SK-N-SH treated with all-trans-retinoic acid at 6 μM for 48 hours (cell line): ENCODE data around the gene TMEM62.

Experiments used
- ATAC-seq: fragments of 200-7000 bp; cut with Tn5 transposase; 3 replicates; pipeline ENCODE4 v1.9.1; 2020; ENCODE audit warnings: mild to moderate bottlenecking, moderate library complexity
- ARNTL ChIP-seq: fragments of 450-650 bp; formaldehyde crosslinking; IDR thresholded peaks from 2 replicates; pipeline ENCODE4 v1.5.0; 2020; ENCODE audit warnings: low read depth, mild to moderate bottlenecking, moderate library complexity, borderline replicate concordance
- BACH2 ChIP-seq: fragments of 250-450 bp; sonication (Bioruptor Pico); IDR thresholded peaks from 2 replicates; pipeline ENCODE4 v1.9.0; 2021; ENCODE audit warnings: mild to moderate bottlenecking, borderline replicate concordance
- CREB5 ChIP-seq: fragments of 250-450 bp; sonication (Bioruptor Pico); IDR thresholded peaks from 2 replicates; pipeline ENCODE4 v1.5.1; 2020; ENCODE audit warnings: low read depth, mild to moderate bottlenecking, moderate library complexity
- CSRNP3 ChIP-seq: fragments of 250-450 bp; sonication (Bioruptor Pico); IDR thresholded peaks from 2 replicates; pipeline ENCODE4 v1.5.1; 2021; ENCODE audit warnings: mild to moderate bottlenecking, moderate library complexity
- ESRRG ChIP-seq: fragments of 250-450 bp; sonication (Bioruptor Pico); IDR thresholded peaks from 2 replicates; pipeline ENCODE4 v1.6.1; 2021; ENCODE audit warnings: mild to moderate bottlenecking
- OSR1 ChIP-seq: fragments of 250-450 bp; sonication (Bioruptor Pico); IDR thresholded peaks from 2 replicates; pipeline ENCODE4 v1.8.0; 2022; ENCODE audit warnings: moderate library complexity, mild to moderate bottlenecking, inconsistent platforms
- PATZ1 ChIP-seq: fragments of 250-450 bp; sonication (Bioruptor Pico); IDR thresholded peaks from 2 replicates; pipeline ENCODE4 v1.8.0; 2020; ENCODE audit warnings: mild to moderate bottlenecking, moderate library complexity, borderline replicate concordance
- POU6F1 ChIP-seq: fragments of 250-450 bp; sonication (Bioruptor Pico); IDR thresholded peaks from 2 replicates; pipeline ENCODE4 v1.8.0; 2021; ENCODE audit warnings: low read depth, mild to moderate bottlenecking, moderate library complexity, borderline replicate concordance
- PPARA ChIP-seq: fragments of 250-450 bp; sonication (Bioruptor Pico); IDR thresholded peaks from 2 replicates; pipeline ENCODE4 v1.5.0; 2020; ENCODE audit warnings: mild to moderate bottlenecking, borderline replicate concordance
- RARB ChIP-seq: fragments of 250-450 bp; sonication (Bioruptor Pico); IDR thresholded peaks from 2 replicates; pipeline ENCODE4 v1.8.0; 2021; ENCODE audit warnings: mild to moderate bottlenecking, moderate library complexity
- TOX ChIP-seq: fragments of 250-450 bp; sonication (Bioruptor Pico); IDR thresholded peaks from 2 replicates; pipeline ENCODE4 v1.8.0; 2021; ENCODE audit warnings: mild to moderate bottlenecking, moderate library complexity, borderline replicate concordance
- TSHZ2 ChIP-seq: fragments of 250-450 bp; sonication (Bioruptor Pico); IDR thresholded peaks from 2 replicates; pipeline ENCODE4 v1.5.0; 2020; ENCODE audit warnings: mild to moderate bottlenecking, moderate library complexity
- ZC3H10 ChIP-seq: fragments of 250-450 bp; sonication (Bioruptor Pico); IDR thresholded peaks from 2 replicates; pipeline ENCODE4 v1.5.1; 2021; ENCODE audit warnings: mild to moderate bottlenecking, moderate library complexity
- ZFP3 ChIP-seq: fragments of 250-450 bp; sonication (Bioruptor Pico); IDR thresholded peaks from 2 replicates; pipeline ENCODE4 v1.5.0; 2020; ENCODE audit warnings: mild to moderate bottlenecking, moderate library complexity
- ZNF565 ChIP-seq: fragments of 450-650 bp; formaldehyde crosslinking; conservative IDR thresholded peaks from 2 replicates; pipeline ENCODE4 v1.5.0; 2020; ENCODE audit warnings: low read depth, mild to moderate bottlenecking, moderate library complexity
- ZNF70 ChIP-seq: fragments of 450-650 bp; formaldehyde crosslinking; IDR thresholded peaks from 2 replicates; pipeline ENCODE4 v1.5.0; 2020; ENCODE audit warnings: mild to moderate bottlenecking, moderate library complexity
- ZNF8 ChIP-seq: fragments of 450-650 bp; formaldehyde crosslinking; IDR thresholded peaks from 2 replicates; pipeline ENCODE4 v1.5.0; 2020; ENCODE audit warnings: mild to moderate bottlenecking, moderate library complexity

Gene TMEM62

GRCh38 chr15:43132830-43133429 is 456 bp upstream of the TMEM62 start:
- TF ChIP-seq ZNF8 (CRISPR knock-in tag) (no peak), CREB5 (CRISPR knock-in tag) (no peak), TSHZ2 (CRISPR knock-in tag) (no peak), PPARA (CRISPR knock-in tag) (no peak), BACH2 (no peak), RARB (no peak), ZC3H10 (CRISPR knock-in tag) (no peak), ARNTL (no peak), ZFP3 (CRISPR knock-in tag) (no peak), ESRRG (no peak), ZNF565 (CRISPR knock-in tag) (no peak)
- ATAC-seq, result no peak; the same call in none of the 3 replicates

- ATAC-seq, result peak; percentile 15
- TF ChIP-seq POU6F1 (CRISPR knock-in tag) (no peak), TOX (CRISPR knock-in tag) (no peak), ESRRG (no peak), ZFP3 (CRISPR knock-in tag) (no peak), CSRNP3 (CRISPR knock-in tag) (no peak)
Measured at GRCh38 chr15:43134157-43134635, 810 bp downstream of the TMEM62 start.

- ATAC-seq, result no peak
- TF ChIP-seq ZNF565 (CRISPR knock-in tag) (no peak), PATZ1 (no peak), ESRRG (no peak), PPARA (CRISPR knock-in tag) (no peak), POU6F1 (CRISPR knock-in tag) (no peak), ZC3H10 (CRISPR knock-in tag) (no peak), OSR1 (CRISPR knock-in tag) (no peak), ZNF70 (CRISPR knock-in tag) (no peak), ARNTL (no peak), TSHZ2 (CRISPR knock-in tag) (no peak), RARB (no peak), BACH2 (no peak)
Measured at GRCh38 chr15:43135351-43135750, 2.0 kb downstream of the TMEM62 start.
